Osteoblast (primary cell): Measurements from ENCODE around the gene CTPS2. TPM values are rescaled to one million over a fixed set of nuclear protein-coding genes. Genes with fewer than 3 reads are reported as not detected.

ENCODE experiments used
- DNase-seq: peaks from one replicate; pipeline ENCODE4 v3.0.0; 2011; ENCODE audit warnings: low spot score, mixed read lengths; ENCODE audit not compliant: insufficient read length; ENCODE audit errors: missing footprints
- H2AFZ ChIP-seq: 2 replicates; pipeline ENCODE4 v1.6.0; 2011; ENCODE audit warnings: mild to moderate bottlenecking, low read length
- H3K27ac ChIP-seq: 2 replicates; pipeline ENCODE4 v1.5.1; 2011; ENCODE audit warnings: mild to moderate bottlenecking, low read depth, low read length, moderate library complexity
- H3K27me3 ChIP-seq: 2 replicates; pipeline ENCODE4 v1.6.0; 2012; ENCODE audit warnings: mild to moderate bottlenecking, control low read depth, inconsistent platforms, low read length, moderate library complexity; ENCODE audit not compliant: insufficient read depth
- H3K36me3 ChIP-seq: 2 replicates; pipeline ENCODE4 v1.5.1; 2011; ENCODE audit warnings: mild to moderate bottlenecking, low read length, control low read depth, moderate library complexity; ENCODE audit not compliant: insufficient read depth
- H3K4me1 ChIP-seq: 2 replicates; pipeline ENCODE4 v1.5.1; 2011; ENCODE audit warnings: mild to moderate bottlenecking, low read length, control low read depth, moderate library complexity; ENCODE audit not compliant: insufficient read depth
- H3K4me2 ChIP-seq: 2 replicates; pipeline ENCODE4 v1.6.0; 2011; ENCODE audit warnings: mild to moderate bottlenecking, low read length; ENCODE audit not compliant: insufficient read depth
- H3K4me3 ChIP-seq: fragments of 200-600 bp; sonication (generic); 3 replicates; pipeline ENCODE4 v1.5.1; 2012; ENCODE audit warnings: mild to moderate bottlenecking, low read length, inconsistent platforms; ENCODE audit not compliant: insufficient read depth
- H3K79me2 ChIP-seq: 2 replicates; pipeline ENCODE4 v1.6.0; 2012; ENCODE audit warnings: mild to moderate bottlenecking, low read length, control low read depth, inconsistent platforms; ENCODE audit not compliant: insufficient read depth
- H3K9me3 ChIP-seq: 2 replicates; pipeline ENCODE4 v1.5.1; 2011; ENCODE audit warnings: low read depth, low read length, control low read depth
- H4K20me1 ChIP-seq: 2 replicates; pipeline ENCODE4 v1.6.0; 2012; ENCODE audit warnings: mild to moderate bottlenecking, low read length, control low read depth; ENCODE audit not compliant: insufficient read depth
- total RNA-seq: library from RNA; depleted of rRNA; stranded (reverse); fragments of >200 nt; gene quantifications from 2 replicates; pipeline ENCODE4 v1.2.3, GENCODE V29; 2012
- TF ChIP-seq, protein P1 (sequence below): IDR thresholded peaks from 2 replicates; pipeline ENCODE4 v1.5.1; 2011; ENCODE audit warnings: mild to moderate bottlenecking, low read depth, low read length, moderate library complexity; ENCODE audit errors: extremely low read depth

Gene CTPS2
- total RNA-seq, 1 donor = 8.0 TPM

DNA sequence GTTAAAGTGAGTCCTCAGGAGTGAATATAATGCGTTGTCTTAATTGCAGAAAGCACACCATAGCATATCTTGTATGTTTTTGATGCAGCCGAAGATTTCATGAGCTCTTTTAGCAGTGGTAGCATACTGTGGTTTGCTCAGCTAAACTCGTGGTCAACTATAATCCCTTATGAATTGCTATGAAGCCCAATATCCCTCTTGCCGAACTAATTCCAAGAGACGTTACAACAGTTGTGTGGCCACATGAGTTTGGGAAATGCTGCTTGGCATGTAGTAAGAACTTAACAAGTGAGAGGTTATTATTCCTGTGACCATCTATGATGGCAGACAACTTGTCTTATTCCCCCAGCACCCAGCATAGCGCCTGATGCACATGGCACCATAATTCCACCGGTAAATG lies 37.7 kb upstream of the CTPS2 start:
- Histone ChIP-seq H3K4me3 (no peak overlapping the region), H3K27ac (no peak overlapping the region), H3K36me3 (peaks cover 35% of the 10 kb centered on the region), H3K79me2 (no peaks in the 10 kb centered on the region), H3K9me3 (no peaks in the 10 kb centered on the region), H2AFZ (no peak overlapping the region), H4K20me1 (no peaks in the 10 kb centered on the region), H3K4me2 (no peak overlapping the region), H3K27me3 (no peaks in the 10 kb centered on the region), H3K4me1 (no peaks in the 10 kb centered on the region)
- TF ChIP-seq, protein P1, sequence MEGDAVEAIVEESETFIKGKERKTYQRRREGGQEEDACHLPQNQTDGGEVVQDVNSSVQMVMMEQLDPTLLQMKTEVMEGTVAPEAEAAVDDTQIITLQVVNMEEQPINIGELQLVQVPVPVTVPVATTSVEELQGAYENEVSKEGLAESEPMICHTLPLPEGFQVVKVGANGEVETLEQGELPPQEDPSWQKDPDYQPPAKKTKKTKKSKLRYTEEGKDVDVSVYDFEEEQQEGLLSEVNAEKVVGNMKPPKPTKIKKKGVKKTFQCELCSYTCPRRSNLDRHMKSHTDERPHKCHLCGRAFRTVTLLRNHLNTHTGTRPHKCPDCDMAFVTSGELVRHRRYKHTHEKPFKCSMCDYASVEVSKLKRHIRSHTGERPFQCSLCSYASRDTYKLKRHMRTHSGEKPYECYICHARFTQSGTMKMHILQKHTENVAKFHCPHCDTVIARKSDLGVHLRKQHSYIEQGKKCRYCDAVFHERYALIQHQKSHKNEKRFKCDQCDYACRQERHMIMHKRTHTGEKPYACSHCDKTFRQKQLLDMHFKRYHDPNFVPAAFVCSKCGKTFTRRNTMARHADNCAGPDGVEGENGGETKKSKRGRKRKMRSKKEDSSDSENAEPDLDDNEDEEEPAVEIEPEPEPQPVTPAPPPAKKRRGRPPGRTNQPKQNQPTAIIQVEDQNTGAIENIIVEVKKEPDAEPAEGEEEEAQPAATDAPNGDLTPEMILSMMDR = no peak
- no peak for DNase-seq

DNA sequence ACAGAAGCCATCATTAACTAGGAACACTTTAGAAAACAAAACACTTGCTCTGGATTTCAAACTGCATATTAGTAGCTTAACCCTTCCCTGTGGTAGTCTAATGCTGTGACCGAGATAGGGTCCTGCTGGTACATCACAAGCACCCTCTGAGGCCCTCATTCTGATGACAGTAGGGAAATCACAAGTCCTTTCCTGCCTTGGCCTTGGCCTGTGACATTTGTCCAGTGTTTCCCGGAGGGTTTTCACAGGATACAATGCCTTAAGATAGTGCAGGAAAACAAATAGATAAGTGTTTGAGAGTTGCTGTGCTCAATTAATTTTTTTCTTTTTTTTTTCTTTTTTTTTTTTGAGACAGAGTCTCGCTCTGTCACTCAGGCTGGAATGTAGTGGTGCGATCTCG lies 36.0 kb upstream of the CTPS2 start:
- Histone ChIP-seq H4K20me1 (peaks cover 11% of the 10 kb centered on the region), H3K27me3 (no peaks in the 10 kb centered on the region), H3K27ac (no peak overlapping the region), H3K36me3 (peaks cover 33% of the 10 kb centered on the region), H3K9me3 (no peaks in the 10 kb centered on the region), H2AFZ (no peak overlapping the region), H3K79me2 (no peaks in the 10 kb centered on the region), H3K4me3 (no peak overlapping the region), H3K4me1 (peaks cover 8% of the 10 kb centered on the region), H3K4me2 (no peak overlapping the region)
- DNase-seq = no peak
- TF ChIP-seq, protein P1 = no peak

DNA sequence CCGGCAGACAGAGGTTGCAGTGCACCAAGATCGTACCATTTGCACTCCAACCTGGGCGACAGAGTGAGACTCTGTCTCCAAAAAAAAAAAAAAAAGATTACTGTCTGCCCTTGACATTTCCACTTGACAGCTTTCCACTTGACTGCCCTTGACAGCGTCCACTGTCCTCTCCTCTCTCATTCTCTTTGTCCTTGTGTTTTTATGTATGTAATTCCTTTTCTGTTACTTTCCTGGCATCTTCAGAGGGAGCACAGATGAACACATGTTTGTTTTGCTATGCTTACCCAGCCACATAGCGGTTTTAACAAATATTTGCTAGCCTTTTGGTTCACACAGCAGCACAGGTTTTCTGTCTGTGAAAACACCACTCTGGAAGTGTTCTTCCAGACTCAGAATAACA lies 33.2 kb upstream of the CTPS2 start:
- no peaks in the 10 kb centered on the region for H3K79me2 ChIP-seq
- no peak for DNase-seq
- no peaks in the 10 kb centered on the region for H3K9me3 ChIP-seq
- H3K4me3 ChIP-seq = no peak overlapping the region
- peaks cover 8% of the 10 kb centered on the region for H3K4me1 ChIP-seq
- TF ChIP-seq, protein P1 = no peak
- no peaks in the 10 kb centered on the region for H3K27me3 ChIP-seq
- H4K20me1 ChIP-seq = peaks cover 11% of the 10 kb centered on the region
- no peak overlapping the region for H2AFZ ChIP-seq
- peaks cover 52% of the 10 kb centered on the region for H3K36me3 ChIP-seq
- no peak overlapping the region for H3K27ac ChIP-seq
- no peak overlapping the region for H3K4me2 ChIP-seq

DNA sequence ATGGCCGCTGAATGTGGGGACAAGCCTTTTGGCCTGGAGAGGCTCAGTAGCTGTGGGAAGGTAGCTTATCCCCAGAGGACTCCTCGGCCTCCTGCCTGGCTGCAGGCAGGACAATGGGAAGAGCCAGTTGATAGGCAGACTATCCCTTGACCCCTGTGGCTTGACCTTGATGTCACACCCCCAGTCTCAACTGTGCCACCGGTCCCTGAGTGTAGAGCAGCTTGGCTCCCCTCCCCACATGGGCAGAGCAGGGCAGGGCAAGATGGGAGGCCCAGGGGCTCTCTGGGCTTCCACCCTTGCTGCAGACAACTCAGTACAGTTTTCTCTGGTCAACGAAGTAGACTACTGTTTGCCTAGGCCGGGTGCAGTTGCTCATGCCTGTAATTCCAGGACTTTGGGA lies 32.6 kb upstream of the CTPS2 start:
- H3K4me1 ChIP-seq = peaks cover 8% of the 10 kb centered on the region
- H3K9me3 ChIP-seq = no peaks in the 10 kb centered on the region
- H3K27me3 ChIP-seq = no peaks in the 10 kb centered on the region
- H3K4me2 ChIP-seq = no peak overlapping the region
- no peak overlapping the region for H3K4me3 ChIP-seq
- no peak overlapping the region for H2AFZ ChIP-seq
- no peak overlapping the region for H3K27ac ChIP-seq
- peaks cover 53% of the 10 kb centered on the region for H3K36me3 ChIP-seq
- no peaks in the 10 kb centered on the region for H3K79me2 ChIP-seq
- H4K20me1 ChIP-seq = peaks cover 11% of the 10 kb centered on the region
- DNase-seq = no peak
- TF ChIP-seq, protein P1 = no peak
